ENCODE data around the gene SLC51B.

DNA sequence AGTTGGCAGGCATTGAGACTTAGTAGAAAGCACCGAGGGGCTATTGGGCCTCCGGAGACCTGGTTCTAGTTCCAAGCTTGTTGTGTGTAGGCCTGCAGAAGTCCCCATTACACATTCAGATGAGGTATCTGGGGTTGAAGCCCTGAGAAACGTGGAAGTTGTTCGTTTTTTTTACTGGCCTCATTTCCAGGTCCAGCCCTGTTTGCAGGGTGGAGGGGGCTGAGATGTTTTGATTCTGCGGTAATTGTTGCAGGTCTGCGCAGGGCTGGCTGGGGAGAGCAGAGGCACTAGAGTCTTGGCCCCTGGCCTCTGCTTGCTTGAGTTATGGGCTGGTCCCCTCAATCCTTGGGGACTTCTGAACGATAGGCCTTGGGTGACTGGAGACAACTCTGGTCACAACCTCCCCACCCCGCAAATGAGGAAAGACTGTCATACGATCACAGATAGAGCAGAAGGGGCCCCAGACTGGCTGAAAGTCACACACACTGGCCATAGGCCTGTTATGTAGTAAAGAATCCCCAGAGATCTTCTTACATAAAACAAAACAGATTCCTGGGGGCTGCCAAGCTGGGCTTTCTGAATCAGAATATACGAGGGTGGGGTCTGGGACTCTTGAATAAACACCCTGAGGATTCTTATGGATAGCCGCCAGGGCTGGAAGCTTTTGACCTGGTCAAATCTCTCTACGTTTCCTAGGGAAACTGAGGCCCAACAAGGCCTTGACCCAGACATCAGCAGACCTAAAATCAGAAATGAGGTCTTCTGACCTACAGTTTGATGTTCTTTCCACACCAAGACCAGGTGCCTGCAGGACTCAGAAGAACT, 47.0 kb downstream of the SLC51B start:
- TF ChIP-seq, protein P1, sequence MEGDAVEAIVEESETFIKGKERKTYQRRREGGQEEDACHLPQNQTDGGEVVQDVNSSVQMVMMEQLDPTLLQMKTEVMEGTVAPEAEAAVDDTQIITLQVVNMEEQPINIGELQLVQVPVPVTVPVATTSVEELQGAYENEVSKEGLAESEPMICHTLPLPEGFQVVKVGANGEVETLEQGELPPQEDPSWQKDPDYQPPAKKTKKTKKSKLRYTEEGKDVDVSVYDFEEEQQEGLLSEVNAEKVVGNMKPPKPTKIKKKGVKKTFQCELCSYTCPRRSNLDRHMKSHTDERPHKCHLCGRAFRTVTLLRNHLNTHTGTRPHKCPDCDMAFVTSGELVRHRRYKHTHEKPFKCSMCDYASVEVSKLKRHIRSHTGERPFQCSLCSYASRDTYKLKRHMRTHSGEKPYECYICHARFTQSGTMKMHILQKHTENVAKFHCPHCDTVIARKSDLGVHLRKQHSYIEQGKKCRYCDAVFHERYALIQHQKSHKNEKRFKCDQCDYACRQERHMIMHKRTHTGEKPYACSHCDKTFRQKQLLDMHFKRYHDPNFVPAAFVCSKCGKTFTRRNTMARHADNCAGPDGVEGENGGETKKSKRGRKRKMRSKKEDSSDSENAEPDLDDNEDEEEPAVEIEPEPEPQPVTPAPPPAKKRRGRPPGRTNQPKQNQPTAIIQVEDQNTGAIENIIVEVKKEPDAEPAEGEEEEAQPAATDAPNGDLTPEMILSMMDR (conservative IDR thresholded peaks at IDR 0.05 in 1 of 2, IDR thresholded peaks at IDR 0.05 in 1 of 2; ENCODE audit: extremely low read depth in 1 of 2, insufficient read depth in 1 of 2, low read depth in 1 of 2, low read length in 2 of 2): no peak
- no peak for TF ChIP-seq EZH2 (IDR thresholded peaks at IDR 0.05; ENCODE audit: borderline replicate concordance, low read length)

Data from mammary epithelial cell (primary cell).